Adipose tissue (tissue), 3 donors: ENCODE data around the gene MYH9. TPM values are rescaled to one million over a fixed set of nuclear protein-coding genes. Genes with fewer than 3 reads are reported as not detected.
"Not testable (repeated sequence)": the region's sequence is repeated elsewhere in the genome, so short reads cannot be mapped to it uniquely, and the experiment has no call there.

ENCODE experiments used
- H3K27ac ChIP-seq: one replicate; pipeline ENCODE4 v1.5.1; 2013; ENCODE audit warnings: low read depth, low read length
- WGBS, 3 donors: extraction: QIAGEN DNeasy Blood & Tissue Kit; methylation state at CpG; one replicate each; pipeline ENCODE4 v1.1.7; 2013; 5-methylcytosine and 5-hydroxymethylcytosine counted together
- polyA plus RNA-seq, 3 donors: library from polyadenylated mRNA; stranded (reverse); fragments of 200-250 nt; gene quantifications; one replicate each; pipeline ENCODE4 v1.2.3, GENCODE V29; 2013
- donor health status: healthy with polysubstance abuse.
- donor health status: Bipolar disorder and iron deficiency.
- donor health status: healthy.

MYH9 gene
- polyA plus RNA-seq, 3 donors: 159 to 240 (median 161) TPM

DNA sequence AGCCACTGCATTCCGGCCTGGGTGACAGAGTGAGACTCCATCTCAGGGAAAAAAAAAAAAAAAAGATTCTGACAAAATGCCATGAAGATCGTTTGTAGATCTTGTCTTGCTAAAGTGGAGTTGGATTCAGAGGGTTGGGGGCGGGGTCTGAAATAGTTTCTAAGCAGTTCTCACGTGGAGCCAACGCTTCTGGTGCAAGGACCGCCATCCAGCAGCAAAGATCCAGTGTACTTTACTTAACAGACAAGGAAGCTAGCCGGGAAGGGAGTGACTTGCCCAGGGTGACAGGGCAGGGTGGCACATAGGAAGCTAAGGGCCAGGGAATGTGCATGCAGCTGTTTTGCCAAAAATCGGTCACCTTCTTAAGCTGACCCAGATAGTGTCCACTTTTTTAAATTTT is 107.4 kb downstream of the MYH9 start:
- WGBS, 3 donors: 63 to 76% (median 65%) methylated on average over 8 of the region's 8 CpGs
- H3K27ac ChIP-seq: no peak overlapping the region

DNA sequence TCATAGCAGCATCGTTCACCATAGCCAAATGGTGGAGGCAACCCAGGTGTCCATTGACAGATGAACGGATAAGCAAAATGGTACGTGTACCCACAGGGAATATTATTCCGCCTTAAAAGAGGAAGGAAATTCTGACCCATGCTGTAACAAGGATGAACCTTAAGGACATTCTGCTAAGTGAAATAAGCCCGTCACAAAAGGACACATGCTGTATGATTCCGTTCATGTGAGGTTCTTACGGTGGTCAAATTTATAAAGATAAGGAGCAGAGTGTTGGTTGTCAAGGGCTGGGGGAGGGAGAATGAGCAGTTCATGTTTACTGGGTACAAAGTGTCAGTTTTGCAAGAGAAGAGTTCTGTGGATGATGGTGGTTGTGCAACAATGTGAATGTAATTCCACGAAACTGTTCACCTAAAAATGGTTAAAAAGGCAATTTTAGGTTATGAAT is 108.5 kb downstream of the MYH9 start:
- WGBS, 3 donors: 38 to 79% (median 55%) methylated on average over 8 of the region's 8 CpGs
- no peak overlapping the region for H3K27ac ChIP-seq

DNA sequence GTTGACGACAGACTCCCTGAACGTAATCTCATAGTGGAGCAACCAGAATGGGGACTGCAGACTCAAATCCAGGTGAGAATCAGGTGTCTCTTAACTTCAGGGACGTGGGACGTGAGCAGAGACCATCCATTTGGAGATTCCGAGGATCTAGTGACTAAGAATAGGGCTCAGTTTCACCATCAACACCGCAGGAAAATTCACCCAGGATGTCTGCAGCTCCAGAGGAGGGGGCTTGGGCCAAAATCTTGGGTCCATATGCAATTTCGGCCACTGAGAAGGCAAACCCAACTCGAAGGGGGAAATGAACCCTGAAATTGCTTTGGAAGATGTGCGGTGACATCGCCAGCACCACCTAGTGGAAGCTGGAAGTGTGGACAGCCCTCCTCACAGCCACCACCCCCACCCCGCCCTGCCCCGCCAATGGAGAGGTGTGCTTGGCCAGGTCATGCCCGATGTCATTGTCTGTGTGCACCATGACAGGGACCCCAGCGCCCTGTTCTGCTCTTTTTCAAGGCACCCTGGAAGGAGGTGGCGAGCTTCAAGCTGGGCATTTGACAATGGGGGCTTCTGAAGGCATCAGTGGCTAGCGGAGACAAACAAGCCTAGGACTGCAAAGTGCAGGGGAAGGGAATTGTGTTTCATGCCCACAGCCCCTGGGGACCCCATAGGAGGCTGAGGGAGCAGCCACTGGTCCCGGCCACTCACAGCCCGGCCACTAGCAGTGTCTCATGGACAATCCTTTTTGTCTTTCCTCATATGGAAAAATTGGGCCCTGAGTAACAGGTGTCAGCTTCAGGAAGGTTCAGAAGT is 110.1 kb downstream of the MYH9 start:
- WGBS, 3 donors: 26 to 34% (median 30%) methylated on average over 18 of the region's 18 CpGs
- H3K27ac ChIP-seq: no peak overlapping the region

DNA sequence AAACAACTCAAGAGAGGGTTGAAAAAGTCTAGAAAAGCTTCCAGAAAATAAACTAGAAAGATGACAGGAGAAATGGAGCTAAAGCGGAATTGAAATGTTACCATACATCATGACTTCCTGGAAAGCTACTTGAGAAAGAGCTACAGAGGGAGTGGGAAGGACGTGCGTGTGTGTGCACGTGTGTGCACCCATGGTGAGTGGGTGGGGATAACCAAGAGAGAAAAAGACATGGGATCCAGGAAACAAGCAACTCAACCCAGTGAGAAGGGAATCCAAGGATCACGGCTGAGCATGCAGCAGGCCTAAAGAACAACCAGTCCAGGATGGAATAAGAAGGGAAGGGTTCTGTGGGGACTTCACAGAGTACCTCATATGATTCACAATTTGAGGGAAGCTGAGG is 113.2 kb downstream of the MYH9 start:
- 72 to 83% (median 82%) methylated on average over 5 of the region's 5 CpGs for WGBS, 3 donors
- H3K27ac ChIP-seq: no peak overlapping the region

DNA sequence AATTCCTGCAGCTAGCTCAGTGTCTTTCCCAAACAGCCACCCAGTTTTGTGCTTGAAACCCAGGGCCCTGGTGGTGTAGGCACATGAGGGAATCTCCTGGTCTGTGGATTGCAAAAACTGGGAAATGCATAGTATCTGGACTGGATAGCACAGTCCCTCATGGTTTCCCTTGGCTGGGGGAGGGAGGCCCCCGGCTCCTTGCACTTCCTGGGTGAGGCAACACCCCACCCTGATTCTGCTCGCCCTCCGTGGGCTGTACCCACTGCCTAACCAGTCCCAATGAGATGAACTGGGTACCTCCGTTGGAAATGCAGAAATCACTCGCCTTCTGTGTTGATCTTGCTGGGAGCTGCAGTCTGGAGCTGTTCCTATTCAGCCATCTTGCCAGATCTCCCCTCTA is 115.8 kb downstream of the MYH9 start:
- H3K27ac ChIP-seq: not testable (repeated sequence)
- WGBS, 3 donors: 73 to 88% (median 78%) methylated on average over 5 of the region's 5 CpGs

DNA sequence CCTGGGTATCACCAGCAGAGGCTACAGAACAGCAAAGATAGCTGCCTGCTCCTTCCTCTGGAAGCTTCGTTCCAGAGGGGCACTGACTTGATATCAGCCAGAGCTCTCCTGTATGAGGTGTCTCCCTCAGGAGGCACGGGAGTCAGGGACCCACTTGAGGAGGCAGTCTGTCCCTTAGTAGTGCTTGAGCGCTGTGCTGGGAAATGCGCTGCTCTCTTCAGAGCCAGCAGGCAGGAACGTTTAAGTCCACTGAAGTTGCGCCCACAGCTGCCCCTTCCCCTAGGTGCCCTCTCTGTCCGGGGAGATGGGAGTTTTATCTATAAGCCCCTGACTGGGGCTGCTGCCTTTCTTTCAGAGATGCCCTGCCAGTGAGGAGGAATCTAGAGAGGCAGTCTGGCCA is 116.5 kb downstream of the MYH9 start:
- 74 to 87% (median 85%) methylated on average over 7 of the region's 7 CpGs for WGBS, 3 donors
- not testable (repeated sequence) for H3K27ac ChIP-seq

DNA sequence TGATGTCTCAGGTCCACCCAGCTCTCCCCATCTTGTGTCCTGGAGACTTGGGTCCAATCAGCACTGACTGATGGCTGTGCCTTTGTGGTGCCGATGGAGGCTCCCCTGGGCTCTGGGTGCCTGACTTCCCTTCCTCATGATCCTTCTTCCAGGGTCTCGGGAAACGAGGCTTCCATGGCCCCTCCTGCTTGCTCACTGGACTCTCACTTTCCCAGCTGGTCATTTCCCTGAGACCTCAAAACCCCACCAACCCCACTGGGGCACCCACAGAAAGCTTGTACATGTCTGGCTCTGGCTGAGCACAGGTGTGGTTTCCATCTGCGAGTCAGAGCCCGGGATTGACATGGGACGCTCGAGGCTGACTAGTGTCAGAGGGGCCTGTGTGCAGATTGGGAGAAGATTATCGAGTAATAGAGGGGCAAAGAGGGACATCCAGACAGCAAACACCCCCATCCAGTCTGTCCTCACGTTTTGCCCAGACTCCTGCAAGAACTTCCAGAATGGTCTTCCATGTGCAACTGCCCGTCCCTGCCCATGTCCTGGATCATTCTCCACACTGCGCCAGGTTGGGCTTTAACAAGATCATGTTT is 119.8 kb downstream of the MYH9 start:
- no peak overlapping the region for H3K27ac ChIP-seq
- 89 to 96% (median 94%) methylated on average over 11 of the region's 11 CpGs for WGBS, 3 donors

DNA sequence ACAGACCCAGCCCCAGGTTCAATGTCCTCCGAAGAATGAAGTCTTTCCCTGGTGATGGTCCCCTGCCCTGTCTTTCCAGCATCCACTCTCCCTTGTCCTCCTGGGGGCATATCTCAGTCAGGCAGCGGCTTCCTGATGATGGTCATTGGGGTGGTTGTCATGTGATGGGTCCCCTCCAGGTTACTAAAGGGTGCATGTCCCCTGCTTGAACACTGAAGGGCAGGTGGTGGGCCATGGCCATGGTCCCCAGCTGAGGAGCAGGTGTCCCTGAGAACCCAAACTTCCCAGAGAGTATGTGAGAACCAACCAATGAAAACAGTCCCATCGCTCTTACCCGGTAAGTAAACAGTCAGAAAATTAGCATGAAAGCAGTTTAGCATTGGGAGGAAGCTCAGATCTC is 120.7 kb downstream of the MYH9 start:
- no peak overlapping the region for H3K27ac ChIP-seq
- WGBS, 3 donors: 95 to 100% (median 96%) methylated on average over 4 of the region's 4 CpGs

DNA sequence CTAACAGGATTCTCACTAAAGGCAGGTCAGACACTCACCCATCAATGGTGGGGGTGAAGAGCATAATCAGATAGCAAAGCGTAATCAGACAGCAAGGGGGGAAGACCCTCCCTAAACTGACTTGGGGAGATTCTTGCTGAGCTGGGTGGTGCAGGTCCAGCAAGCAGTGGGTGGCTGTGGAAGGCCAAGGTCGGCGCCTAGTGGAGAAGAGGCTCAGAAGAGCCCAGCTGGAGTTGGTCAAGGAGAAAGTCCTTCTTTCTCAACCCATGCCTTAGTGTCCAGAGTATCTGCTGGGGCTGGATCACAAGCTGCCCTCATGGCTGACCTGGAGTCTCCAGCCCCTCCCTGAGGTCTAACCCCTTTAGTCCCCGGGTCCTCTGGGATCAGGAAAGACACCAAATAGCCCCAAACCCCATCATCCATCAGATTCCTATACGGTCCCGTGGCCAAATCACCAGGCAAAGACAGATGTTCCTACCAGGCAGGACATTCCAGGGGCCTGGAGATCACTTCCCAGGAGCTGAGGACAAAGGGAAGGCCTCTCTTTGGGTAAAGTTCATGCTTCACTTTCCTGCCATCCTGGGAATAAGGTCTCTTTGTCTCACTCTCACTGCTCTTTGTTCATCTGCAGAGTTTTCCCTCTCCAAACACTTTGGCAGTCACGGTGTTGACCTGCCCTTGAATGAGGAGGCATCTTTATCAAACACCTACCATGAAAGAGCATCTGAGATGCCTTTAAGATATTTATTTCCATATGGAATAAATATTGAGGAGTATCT is 123.7 kb downstream of the MYH9 start:
- H3K27ac ChIP-seq: not testable (repeated sequence)
- 82 to 95% (median 86%) methylated on average over 7 of the region's 7 CpGs for WGBS, 3 donors

DNA sequence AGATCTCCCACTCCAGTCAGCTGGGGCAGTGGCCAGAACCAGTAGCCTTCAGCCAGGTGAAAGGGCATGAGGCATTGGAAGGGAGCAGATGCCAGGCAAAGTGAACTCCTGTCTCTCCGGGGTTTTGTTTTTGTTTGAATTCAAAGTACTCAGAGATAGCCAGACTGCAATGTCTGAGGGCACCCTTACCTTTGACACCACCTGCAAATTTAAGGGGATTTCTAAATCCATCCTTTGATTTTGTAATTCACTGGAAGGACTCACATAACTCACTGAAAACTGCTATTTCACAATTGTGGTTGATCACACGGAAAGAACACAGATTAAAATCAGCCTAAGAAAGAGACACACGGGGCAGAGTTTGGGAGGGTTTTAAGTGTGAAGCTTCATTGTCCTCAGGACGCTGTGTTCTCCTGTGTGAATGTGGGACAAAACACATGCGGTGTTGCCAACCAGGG is 124.5 kb downstream of the MYH9 start:
- H3K27ac ChIP-seq: not testable (repeated sequence)
- WGBS, 3 donors: 42 to 59% (median 42%) methylated on average over 5 of the region's 5 CpGs

DNA sequence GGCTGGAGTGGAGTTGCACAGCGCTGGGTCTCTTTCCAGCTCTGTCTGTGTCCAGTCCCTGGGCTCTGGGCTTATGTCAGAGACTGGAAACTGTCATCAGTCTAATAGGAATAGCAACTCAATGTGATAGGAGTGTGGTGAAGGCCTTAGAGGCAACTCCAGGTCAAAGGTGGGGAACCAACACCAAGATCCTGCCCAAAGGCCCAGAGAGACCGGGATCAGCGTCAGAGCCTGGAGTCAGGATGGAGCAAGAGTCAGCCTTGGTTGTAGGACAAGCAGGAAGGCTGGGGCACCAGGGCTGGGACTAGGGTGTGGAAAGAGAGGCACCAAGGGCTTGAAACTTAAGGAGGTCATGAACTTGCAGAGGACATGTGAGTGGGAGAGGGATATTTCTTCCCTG is 125.5 kb downstream of the MYH9 start:
- H3K27ac ChIP-seq: not testable (repeated sequence)
- 85 to 97% (median 91%) methylated on average over 3 of the region's 3 CpGs for WGBS, 3 donors

DNA sequence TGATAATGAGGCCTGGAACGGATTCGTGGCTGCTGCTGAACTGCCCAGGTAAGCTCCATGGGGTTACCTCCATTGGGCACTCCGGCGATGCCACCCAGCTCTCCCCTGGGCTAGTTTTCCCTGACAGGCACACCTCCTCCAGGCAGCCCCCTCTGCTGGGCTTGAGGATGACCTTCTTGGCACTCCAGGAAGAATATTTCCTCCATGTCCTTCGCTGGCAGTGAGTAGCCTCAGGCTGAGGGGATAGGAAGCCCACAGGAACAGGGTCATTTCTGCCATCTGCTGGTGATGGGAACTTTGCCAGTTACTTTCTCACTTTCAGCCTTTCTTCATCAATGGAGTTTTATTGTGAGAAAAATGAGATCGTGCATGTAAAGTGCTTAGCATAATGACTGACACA is 126.1 kb downstream of the MYH9 start:
- H3K27ac ChIP-seq: not testable (repeated sequence)
- 59 to 80% (median 79%) methylated on average over 6 of the region's 6 CpGs for WGBS, 3 donors

DNA sequence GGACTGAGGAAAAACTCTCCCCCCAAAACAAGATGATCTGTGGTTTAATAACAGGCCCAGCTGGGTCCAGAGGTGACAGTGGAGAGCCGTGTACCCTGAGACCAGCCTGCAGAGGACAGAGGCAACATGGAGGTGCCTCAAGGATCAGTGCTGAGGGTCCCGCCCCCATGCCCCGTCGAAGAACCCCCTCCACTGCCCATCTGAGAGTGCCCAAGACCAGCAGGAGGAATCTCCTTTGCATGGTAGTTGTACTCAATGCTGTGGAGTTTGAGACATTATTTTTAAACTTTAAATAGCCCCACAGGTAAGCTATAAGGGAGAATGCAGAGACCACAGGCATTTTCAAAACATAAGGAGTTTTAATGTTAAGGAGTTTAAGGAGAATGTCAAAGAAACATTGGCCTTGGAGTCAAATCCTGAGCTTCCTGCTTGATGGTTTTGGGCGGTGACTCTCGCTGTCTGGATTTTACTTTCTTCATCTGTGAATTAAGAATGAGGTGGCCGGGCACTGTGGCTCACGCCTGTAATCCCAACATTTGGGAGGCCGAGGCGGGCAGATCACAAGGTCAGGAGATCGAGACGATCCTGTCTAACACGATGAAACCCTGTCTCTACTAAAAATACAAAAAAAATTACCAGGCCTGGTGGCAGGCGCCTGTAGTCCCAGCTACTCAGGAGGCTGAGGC is 128.0 kb downstream of the MYH9 start:
- WGBS, 3 donors: 65 to 79% (median 66%) methylated on average over 14 of the region's 14 CpGs

DNA sequence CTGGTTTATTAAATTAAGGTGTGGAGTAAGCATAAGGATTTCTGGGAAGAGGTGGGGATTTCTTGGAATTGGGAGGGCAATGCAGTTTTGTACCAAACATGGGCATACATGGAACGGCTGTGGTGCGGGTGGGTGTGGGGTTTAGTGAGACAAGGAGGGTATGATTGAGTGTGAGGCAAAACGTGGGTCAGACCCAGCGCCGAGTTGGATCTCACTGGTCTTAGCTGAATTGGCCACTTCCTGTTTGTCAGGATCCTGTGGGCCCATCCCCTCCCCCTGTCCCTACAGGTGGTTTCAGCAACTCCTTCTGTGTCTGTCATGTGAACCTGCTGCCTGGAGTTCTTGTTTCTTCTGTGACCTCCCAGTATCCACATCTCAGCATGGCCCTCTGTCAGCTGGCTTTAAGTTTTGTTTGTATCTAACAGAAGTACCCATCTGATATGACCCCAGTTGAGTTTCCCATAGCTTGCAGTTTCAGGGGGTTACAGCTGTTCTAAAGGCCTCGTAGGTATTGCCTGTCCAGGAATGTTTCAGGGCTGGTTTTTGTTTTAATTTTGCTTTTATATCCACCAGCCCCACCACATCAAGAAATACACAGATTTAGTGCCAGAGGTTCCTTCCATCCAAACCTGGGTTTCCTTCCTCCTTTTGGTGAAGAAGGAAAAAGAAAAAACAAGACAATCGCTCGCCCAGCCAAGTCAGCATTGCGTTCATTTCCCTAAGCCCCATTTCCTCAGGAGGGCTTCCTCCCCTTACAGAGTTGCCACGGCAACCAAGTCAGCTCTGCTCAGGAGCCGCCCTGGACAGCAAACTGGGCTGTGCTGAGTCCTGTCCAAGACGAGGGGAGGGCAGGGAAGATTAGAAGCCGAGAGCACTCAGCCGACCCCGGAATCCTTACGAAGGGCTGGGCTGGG is 128.8 kb downstream of the MYH9 start:
- no peak overlapping the region for H3K27ac ChIP-seq
- WGBS, 3 donors: 27 to 55% (median 28%) methylated on average over 16 of the region's 16 CpGs

More for the DNA sequence above, 128.0 kb downstream of the MYH9 start:
- no peak overlapping the region for H3K27ac ChIP-seq

DNA sequence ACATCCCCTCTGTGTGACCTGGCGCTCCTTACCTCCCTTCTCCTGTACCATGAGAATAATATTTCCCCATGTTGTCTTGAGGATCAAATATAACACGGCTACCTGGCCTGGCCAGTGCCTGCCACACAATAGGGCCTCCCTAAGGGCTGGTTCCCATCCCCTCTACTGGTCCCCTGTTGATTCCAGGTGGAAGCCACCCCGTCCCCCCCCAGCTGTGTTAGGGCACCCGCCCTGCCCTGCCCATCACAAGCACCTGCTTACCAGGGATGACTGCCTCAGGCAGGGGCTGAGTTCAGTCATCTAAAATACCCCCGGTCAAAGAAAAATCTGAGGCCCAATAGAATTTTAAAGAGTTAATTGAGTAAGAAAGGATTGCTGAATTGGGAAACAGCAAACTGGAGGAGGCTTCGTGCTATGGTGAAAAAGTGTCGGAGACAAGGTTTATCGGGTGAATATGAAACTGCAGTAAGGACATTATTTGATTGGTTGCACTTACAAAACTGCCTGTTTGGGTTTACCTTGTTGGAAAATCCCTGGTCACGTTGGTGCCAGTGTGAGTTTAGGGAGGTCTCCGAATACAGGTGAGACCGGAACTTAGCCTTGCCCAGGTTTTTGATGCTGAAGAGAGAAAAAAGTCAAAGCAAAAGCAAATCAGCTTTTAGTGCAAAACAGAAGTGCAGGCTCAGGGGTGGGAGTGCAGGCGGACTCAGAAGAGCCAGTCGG is 129.7 kb downstream of the MYH9 start:
- H3K27ac ChIP-seq: no peak overlapping the region
- WGBS, 3 donors: 80 to 87% (median 85%) methylated on average over 13 of the region's 13 CpGs

DNA sequence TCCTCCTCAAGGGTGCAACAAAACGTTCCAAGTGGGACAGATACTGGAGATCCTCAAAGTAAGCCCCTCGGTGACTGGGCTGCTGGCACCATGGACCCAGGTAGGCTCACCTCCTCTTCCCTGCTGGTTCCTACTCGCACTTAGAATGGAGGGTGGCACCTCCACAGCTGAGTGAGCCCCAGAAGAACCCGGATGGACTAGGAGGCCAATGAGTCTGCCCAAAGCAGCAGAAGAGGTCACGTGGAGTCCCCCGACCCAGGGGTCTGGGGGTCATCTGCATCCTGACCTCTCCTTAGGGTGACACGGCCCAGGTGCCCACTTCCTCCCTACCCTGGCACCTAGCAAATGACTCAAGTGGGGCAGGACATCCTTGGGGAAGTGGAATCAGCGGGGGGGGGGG is 130.5 kb downstream of the MYH9 start:
- 62 to 75% (median 72%) methylated on average over 8 of the region's 8 CpGs for WGBS, 3 donors
- H3K27ac ChIP-seq: no peak overlapping the region

DNA sequence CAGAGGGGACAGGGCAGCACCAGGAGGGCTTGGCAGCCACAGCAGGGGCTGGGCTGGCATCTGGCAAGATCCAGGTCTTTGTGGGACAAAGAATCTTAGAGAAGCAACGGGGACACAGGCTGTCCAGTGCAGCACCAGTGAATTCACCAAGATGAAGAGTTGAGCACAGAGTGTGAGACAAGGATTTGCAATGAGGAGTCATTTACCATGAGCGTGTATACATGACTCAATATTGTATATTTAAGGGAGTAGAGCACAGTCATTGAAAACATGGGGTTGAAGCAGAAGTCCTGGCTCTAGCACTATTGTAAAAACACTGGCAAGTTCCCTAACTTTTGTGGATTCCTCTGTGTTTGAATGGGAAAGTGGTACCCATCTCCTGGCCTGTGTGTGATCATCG is 131.3 kb downstream of the MYH9 start:
- no peak overlapping the region for H3K27ac ChIP-seq
- 78 to 88% (median 85%) methylated on average over 3 of the region's 3 CpGs for WGBS, 3 donors
